ENCODE results near the gene MAP4K5.
"Not testable (repeated sequence)": the region's sequence is repeated elsewhere in the genome, so short reads cannot be mapped to it uniquely, and the experiment has no call there.

Gene MAP4K5

GRCh38 chr14:50523271-50524041, 8.9 kb downstream of the MAP4K5 start:
- Histone ChIP-seq H3K4me1 (ENCODE audit: control insufficient read depth, insufficient read depth, low read length, poor library complexity, severe bottlenecking) (peaks cover 5% of the 10 kb centered on the region), H3K27me3 (replicated peaks; ENCODE audit: control insufficient read depth, insufficient read depth, low read length, poor library complexity, severe bottlenecking) (no peaks in the 10 kb centered on the region), H3K4me3 (ENCODE audit: insufficient read depth, low read depth, low read length, poor library complexity, severe bottlenecking) (no peak overlapping the region), H3K27ac (ENCODE audit: insufficient read depth, low read length, poor library complexity, severe bottlenecking) (no peak overlapping the region), H3K36me3 (ENCODE audit: control insufficient read depth, insufficient read depth, low read length) (no peaks in the 10 kb centered on the region), H3K9me3 (ENCODE audit: control insufficient read depth, low read length) (no peaks in the 10 kb centered on the region)
- no peak for DNase-seq

GRCh38 chr14:50521912-50522341, 10.4 kb downstream of the MAP4K5 start:
- H3K9me3 ChIP-seq (ENCODE audit: control insufficient read depth, low read length) = no peaks in the 10 kb centered on the region
- DNase-seq = no peak
- H3K4me3 ChIP-seq (ENCODE audit: insufficient read depth, low read depth, low read length, poor library complexity, severe bottlenecking) = no peak overlapping the region
- no peaks in the 10 kb centered on the region for H3K36me3 ChIP-seq (ENCODE audit: control insufficient read depth, insufficient read depth, low read length)
- H3K27me3 ChIP-seq (replicated peaks; ENCODE audit: control insufficient read depth, insufficient read depth, low read length, poor library complexity, severe bottlenecking) = no peaks in the 10 kb centered on the region
- peak overlapping the region; percentile 34 for H3K27ac ChIP-seq (ENCODE audit: insufficient read depth, low read length, poor library complexity, severe bottlenecking)
- peaks cover 5% of the 10 kb centered on the region for H3K4me1 ChIP-seq (ENCODE audit: control insufficient read depth, insufficient read depth, low read length, poor library complexity, severe bottlenecking)

GRCh38 chr14:50520947-50521815, 11.2 kb downstream of the MAP4K5 start:
- peak in 1 of 3 donors; percentile 5 for DNase-seq
- Histone ChIP-seq H3K27me3 (replicated peaks; ENCODE audit: control insufficient read depth, insufficient read depth, low read length, poor library complexity, severe bottlenecking) (no peaks in the 10 kb centered on the region), H3K27ac (ENCODE audit: insufficient read depth, low read length, poor library complexity, severe bottlenecking) (peak overlapping the region; percentile 34), H3K9me3 (ENCODE audit: control insufficient read depth, low read length) (no peaks in the 10 kb centered on the region), H3K4me1 (ENCODE audit: control insufficient read depth, insufficient read depth, low read length, poor library complexity, severe bottlenecking) (peaks cover 5% of the 10 kb centered on the region), H3K4me3 (ENCODE audit: insufficient read depth, low read depth, low read length, poor library complexity, severe bottlenecking) (no peak overlapping the region), H3K36me3 (ENCODE audit: control insufficient read depth, insufficient read depth, low read length) (no peaks in the 10 kb centered on the region)

- Histone ChIP-seq H3K27ac (ENCODE audit: insufficient read depth, low read length, poor library complexity, severe bottlenecking) (no peak overlapping the region), H3K4me3 (ENCODE audit: insufficient read depth, low read depth, low read length, poor library complexity, severe bottlenecking) (no peak overlapping the region), H3K27me3 (replicated peaks; ENCODE audit: control insufficient read depth, insufficient read depth, low read length, poor library complexity, severe bottlenecking) (no peaks in the 10 kb centered on the region), H3K36me3 (ENCODE audit: control insufficient read depth, insufficient read depth, low read length) (no peaks in the 10 kb centered on the region), H3K9me3 (ENCODE audit: control insufficient read depth, low read length) (no peaks in the 10 kb centered on the region), H3K4me1 (ENCODE audit: control insufficient read depth, insufficient read depth, low read length, poor library complexity, severe bottlenecking) (no peaks in the 10 kb centered on the region)
- no peak for DNase-seq
Measured at GRCh38 chr14:50516091-50516490, 16.3 kb downstream of the MAP4K5 start.

GRCh38 chr14:50512463-50512862, 19.9 kb downstream of the MAP4K5 start:
- no peak for DNase-seq
- no peaks in the 10 kb centered on the region for H3K9me3 ChIP-seq (ENCODE audit: control insufficient read depth, low read length)
- no peaks in the 10 kb centered on the region for H3K4me1 ChIP-seq (ENCODE audit: control insufficient read depth, insufficient read depth, low read length, poor library complexity, severe bottlenecking)
- H3K27me3 ChIP-seq (replicated peaks; ENCODE audit: control insufficient read depth, insufficient read depth, low read length, poor library complexity, severe bottlenecking) = no peaks in the 10 kb centered on the region
- no peak overlapping the region for H3K27ac ChIP-seq (ENCODE audit: insufficient read depth, low read length, poor library complexity, severe bottlenecking)
- no peak overlapping the region for H3K4me3 ChIP-seq (ENCODE audit: insufficient read depth, low read depth, low read length, poor library complexity, severe bottlenecking)
- no peaks in the 10 kb centered on the region for H3K36me3 ChIP-seq (ENCODE audit: control insufficient read depth, insufficient read depth, low read length)

- Histone ChIP-seq H3K27me3 (replicated peaks; ENCODE audit: control insufficient read depth, insufficient read depth, low read length, poor library complexity, severe bottlenecking) (no peaks in the 10 kb centered on the region), H3K9me3 (ENCODE audit: control insufficient read depth, low read length) (no peaks in the 10 kb centered on the region), H3K36me3 (ENCODE audit: control insufficient read depth, insufficient read depth, low read length) (no peaks in the 10 kb centered on the region), H3K4me1 (ENCODE audit: control insufficient read depth, insufficient read depth, low read length, poor library complexity, severe bottlenecking) (no peaks in the 10 kb centered on the region), H3K4me3 (ENCODE audit: insufficient read depth, low read depth, low read length, poor library complexity, severe bottlenecking) (no peak overlapping the region), H3K27ac (ENCODE audit: insufficient read depth, low read length, poor library complexity, severe bottlenecking) (no peak overlapping the region)
- DNase-seq = no peak
Measured at GRCh38 chr14:50510157-50510556, 22.2 kb downstream of the MAP4K5 start.

- H3K4me1 ChIP-seq (ENCODE audit: control insufficient read depth, insufficient read depth, low read length, poor library complexity, severe bottlenecking); H3K9me3 ChIP-seq (ENCODE audit: control insufficient read depth, low read length); H3K4me3 ChIP-seq (ENCODE audit: insufficient read depth, low read depth, low read length, poor library complexity, severe bottlenecking); DNase-seq; H3K27me3 ChIP-seq (replicated peaks; ENCODE audit: control insufficient read depth, insufficient read depth, low read length, poor library complexity, severe bottlenecking); H3K36me3 ChIP-seq (ENCODE audit: control insufficient read depth, insufficient read depth, low read length); H3K27ac ChIP-seq (ENCODE audit: insufficient read depth, low read length, poor library complexity, severe bottlenecking): not testable (repeated sequence)
Measured at GRCh38 chr14:50507078-50507477, 25.3 kb downstream of the MAP4K5 start.

GRCh38 chr14:50501642-50502041, 30.7 kb downstream of the MAP4K5 start:
- no peak overlapping the region for H3K4me3 ChIP-seq (ENCODE audit: insufficient read depth, low read depth, low read length, poor library complexity, severe bottlenecking)
- DNase-seq = no peak
- no peaks in the 10 kb centered on the region for H3K36me3 ChIP-seq (ENCODE audit: control insufficient read depth, insufficient read depth, low read length)
- H3K9me3 ChIP-seq (ENCODE audit: control insufficient read depth, low read length) = no peaks in the 10 kb centered on the region
- H3K27ac ChIP-seq (ENCODE audit: insufficient read depth, low read length, poor library complexity, severe bottlenecking) = no peak overlapping the region
- H3K4me1 ChIP-seq (ENCODE audit: control insufficient read depth, insufficient read depth, low read length, poor library complexity, severe bottlenecking) = no peaks in the 10 kb centered on the region
- no peaks in the 10 kb centered on the region for H3K27me3 ChIP-seq (replicated peaks; ENCODE audit: control insufficient read depth, insufficient read depth, low read length, poor library complexity, severe bottlenecking)

GRCh38 chr14:50497351-50497750, 35.0 kb downstream of the MAP4K5 start:
- no peaks in the 10 kb centered on the region for H3K36me3 ChIP-seq (ENCODE audit: control insufficient read depth, insufficient read depth, low read length)
- H3K9me3 ChIP-seq (ENCODE audit: control insufficient read depth, low read length) = no peaks in the 10 kb centered on the region
- H3K4me3 ChIP-seq (ENCODE audit: insufficient read depth, low read depth, low read length, poor library complexity, severe bottlenecking) = no peak overlapping the region
- no peak for DNase-seq
- H3K27me3 ChIP-seq (replicated peaks; ENCODE audit: control insufficient read depth, insufficient read depth, low read length, poor library complexity, severe bottlenecking) = no peaks in the 10 kb centered on the region
- H3K4me1 ChIP-seq (ENCODE audit: control insufficient read depth, insufficient read depth, low read length, poor library complexity, severe bottlenecking) = no peaks in the 10 kb centered on the region
- H3K27ac ChIP-seq (ENCODE audit: insufficient read depth, low read length, poor library complexity, severe bottlenecking) = no peak overlapping the region

- H3K36me3 ChIP-seq (ENCODE audit: control insufficient read depth, insufficient read depth, low read length) = peaks cover 4% of the 10 kb centered on the region
- DNase-seq = no peak
- no peak overlapping the region for H3K4me3 ChIP-seq (ENCODE audit: insufficient read depth, low read depth, low read length, poor library complexity, severe bottlenecking)
- no peaks in the 10 kb centered on the region for H3K27me3 ChIP-seq (replicated peaks; ENCODE audit: control insufficient read depth, insufficient read depth, low read length, poor library complexity, severe bottlenecking)
- no peaks in the 10 kb centered on the region for H3K4me1 ChIP-seq (ENCODE audit: control insufficient read depth, insufficient read depth, low read length, poor library complexity, severe bottlenecking)
- no peaks in the 10 kb centered on the region for H3K9me3 ChIP-seq (ENCODE audit: control insufficient read depth, low read length)
- H3K27ac ChIP-seq (ENCODE audit: insufficient read depth, low read length, poor library complexity, severe bottlenecking) = no peak overlapping the region
Measured at GRCh38 chr14:50489851-50490250, 42.5 kb downstream of the MAP4K5 start.
